HepG2 (cell line): Measurements from ENCODE around the gene TRIO. TPM values are rescaled to one million over a fixed set of nuclear protein-coding genes. Genes with fewer than 3 reads are reported as not detected.

Experiments used
- ARID3A ChIP-seq: IDR thresholded peaks from 2 replicates; pipeline ENCODE4 v1.6.1; 2012; ENCODE audit warnings: low read depth, low read length, improper control_type of control experiment
- ASH2L ChIP-seq: fragments of 300-600, 200-600 bp; sonication (generic); IDR thresholded peaks from 2 replicates; pipeline ENCODE4 v1.7.0; 2017; ENCODE audit warnings: low read depth, mild to moderate bottlenecking, moderate library complexity, mixed read lengths, low read length; ENCODE audit not compliant: insufficient read length
- ATF7-NPFF ChIP-seq: sonication (generic); formaldehyde crosslinking; IDR thresholded peaks from 2 replicates; pipeline ENCODE4 v1.8.1; 2023; ENCODE audit warnings: mild to moderate bottlenecking, low read depth, missing genetic modification reagents, moderate library complexity
- HOXA7 ChIP-seq: sonication (generic); formaldehyde crosslinking; IDR thresholded peaks from 2 replicates; pipeline ENCODE4 v1.8.1; 2022; ENCODE audit warnings: mild to moderate bottlenecking, missing genetic modification reagents, moderate library complexity
- IKZF4 ChIP-seq: sonication (generic); formaldehyde crosslinking; IDR thresholded peaks from 2 replicates; pipeline ENCODE4 v1.5.1; 2020; ENCODE audit warnings: borderline replicate concordance, mild to moderate bottlenecking, low read depth, missing genetic modification reagents; ENCODE audit errors: not compliant biosample characterization
- ISL2 ChIP-seq: sonication (generic); formaldehyde crosslinking; IDR thresholded peaks from 2 replicates; pipeline ENCODE4 v1.5.0; 2020; ENCODE audit warnings: missing genetic modification reagents
- MBNL3 ChIP-seq: fragments of 250-450 bp; sonication (Bioruptor Pico); conservative IDR thresholded peaks from 2 replicates; pipeline ENCODE4 v1.8.0; 2022; ENCODE audit warnings: mild to moderate bottlenecking, inconsistent platforms
- MTF2 ChIP-seq: sonication (generic); formaldehyde crosslinking; IDR thresholded peaks from 2 replicates; pipeline ENCODE4 v1.5.0; 2020; ENCODE audit warnings: missing genetic modification reagents, borderline replicate concordance
- PHB2 ChIP-seq: fragments of 450-650 bp; IDR thresholded peaks from 2 replicates; pipeline ENCODE4 v1.6.1; 2018; ENCODE audit not compliant: partially characterized antibody
- SOX13 ChIP-seq, 3 experiments: fragments of 450-650 bp in 1 of 3; sonication (generic) in 1 of 3; formaldehyde crosslinking in 1 of 3; IDR thresholded peaks in 2 of 3; conservative IDR thresholded peaks in 1 of 3; 2 replicates each; pipeline versions ENCODE4 v1.5.0 to v1.6.1; 2016 to 2020; ENCODE audit warnings: antibody characterized with exemption in 1 of 3, mild to moderate bottlenecking in 1 of 3, missing compliant biosample characterization in 1 of 3, missing genetic modification reagents in 1 of 3, moderate library complexity in 1 of 3
- TBX2 ChIP-seq: sonication (generic); formaldehyde crosslinking; IDR thresholded peaks from 2 replicates; pipeline ENCODE4 v1.5.0; 2020; ENCODE audit warnings: missing genetic modification reagents, mild to moderate bottlenecking, borderline replicate concordance
- ZBED4 ChIP-seq: sonication (generic); formaldehyde crosslinking; IDR thresholded peaks from 2 replicates; pipeline ENCODE4 v1.4.0; 2020; ENCODE audit warnings: missing genetic modification reagents, borderline replicate concordance
- ZEB1 ChIP-seq: IDR thresholded peaks from 2 replicates; pipeline ENCODE4 v1.6.1; 2012; ENCODE audit warnings: mild to moderate bottlenecking, low read depth, inconsistent platforms; ENCODE audit not compliant: insufficient replicate concordance
- ZNF234 ChIP-seq: sonication (generic); formaldehyde crosslinking; conservative IDR thresholded peaks from 2 replicates; pipeline ENCODE4 v1.5.1; 2020; ENCODE audit warnings: mild to moderate bottlenecking, missing genetic modification reagents
- ZNF280B ChIP-seq: sonication (generic); formaldehyde crosslinking; IDR thresholded peaks from 2 replicates; pipeline ENCODE4 v1.5.0; 2020; ENCODE audit warnings: missing genetic modification reagents, mild to moderate bottlenecking, borderline replicate concordance
- ZNF280D ChIP-seq: sonication (generic); formaldehyde crosslinking; IDR thresholded peaks from 2 replicates; pipeline ENCODE4 v1.5.1; 2020; ENCODE audit warnings: mild to moderate bottlenecking, missing genetic modification reagents
- ZNF44 ChIP-seq: sonication (generic); formaldehyde crosslinking; IDR thresholded peaks from 2 replicates; pipeline ENCODE4 v1.5.1; 2020; ENCODE audit warnings: mild to moderate bottlenecking, missing genetic modification reagents
- polyA plus RNA-seq, 8 experiments: library from polyadenylated mRNA; depleted of rRNA in 3 of 8; stranded (reverse) in 7 of 8; unstranded in 1 of 8; fragments of >200 nt; fragmentation: Illumina TruSeq in 4 of 8; extraction: Trizol in 4 of 8; gene quantifications; 2 replicates each; pipeline versions ENCODE4 v1.2.1 to v1.2.3, GENCODE V29; 2011 to 2016; ENCODE audit warnings: low read depth in 4 of 8, missing spikeins in 1 of 8, mixed read lengths in 1 of 8; ENCODE audit not compliant: insufficient read depth in 1 of 8
- total RNA-seq, 5 experiments: library from RNA; depleted of rRNA; stranded (reverse); fragments of >200 nt; fragmentation: Illumina TruSeq; extraction: Trizol; gene quantifications; 2 replicates each; pipeline ENCODE4 v1.2.3, GENCODE V29; 2016; ENCODE audit warnings: low read depth in 1 of 5

Gene TRIO
- total and polyA plus RNA-seq, 2 of the 13 experiments (the other 11 are each of a cell fraction or from before 2014, with no cell fraction given) = 45.2 to 45.9 TPM

GRCh38 chr5:14142202-14142826 is 828 bp upstream of the TRIO start (continued):
- TF ChIP-seq SOX13 (IDR thresholded peaks at IDR 0.05) = no peak
- no peak for TF ChIP-seq SOX13 (CRISPR knock-in tag; conservative IDR thresholded peaks at IDR 0.05 in 1 of 2, IDR thresholded peaks at IDR 0.05 in 1 of 2)
- no peak for TF ChIP-seq HOXA7 (CRISPR knock-in tag)
- TF ChIP-seq TBX2 (CRISPR knock-in tag) = 0 out of 2 replicates have a peak, but pooled peaks have one; percentile 1
- TF ChIP-seq PHB2 = no peak
- TF ChIP-seq ZNF280D (CRISPR knock-in tag) = no peak
- TF ChIP-seq ZNF280B = no peak
- TF ChIP-seq ZEB1 = no peak
- TF ChIP-seq IKZF4 (CRISPR knock-in tag) = no peak
- no peak for TF ChIP-seq ZBED4 (CRISPR knock-in tag)
- no peak for TF ChIP-seq ASH2L
- TF ChIP-seq ZNF234 = no peak
- TF ChIP-seq ZNF44 (CRISPR knock-in tag) = no peak
- no peak for TF ChIP-seq ARID3A
- no peak for TF ChIP-seq MBNL3 (CRISPR knock-in tag)
- TF ChIP-seq ATF7-NPFF (CRISPR knock-in tag) = peak; percentile 25; the same call in 1 of the 2 replicates
- no peak for TF ChIP-seq MTF2 (CRISPR knock-in tag)
- no peak for TF ChIP-seq ISL2 (CRISPR knock-in tag)
